SH-SY5Y (cell line): ENCODE data around the gene BACH2.

ENCODE experiments used
- GATA2 ChIP-seq: IDR thresholded peaks from 2 replicates; pipeline ENCODE4 v1.6.1; 2011; ENCODE audit warnings: mild to moderate bottlenecking, low read depth, low read length
- GATA3 ChIP-seq: IDR thresholded peaks from 2 replicates; pipeline ENCODE4 v1.6.1; 2011; ENCODE audit warnings: low read depth, mild to moderate bottlenecking, low read length, moderate library complexity

- TF ChIP-seq GATA2 (no peak), GATA3 (no peak)
These were observed 191.0 kb downstream of the BACH2 start for GRCh38 chr6:90105506-90106170.
